H1 (cell line): ENCODE data around the gene GET3. TPM values are rescaled to one million over a fixed set of nuclear protein-coding genes. Genes with fewer than 3 reads are reported as not detected.
A peak's percentile ranks its signal among the peaks of the same experiment; 100 is the strongest.

Source experiments
- CTCF ChIA-PET: fragments of 300-600 bp; sonication (Branson Sonifier 250); formaldehyde crosslinking; loops from one replicate; lab custom pipeline; 2021; ENCODE audit not compliant: partially characterized antibody; lab: Charles Lee
- POLR2A ChIA-PET: fragments of 300-600 bp; sonication (Branson Sonifier 250); formaldehyde crosslinking; loops from one replicate; lab custom pipeline; 2021; ENCODE audit warnings: inconsistent platforms; ENCODE audit not compliant: partially characterized antibody; lab: Charles Lee
- DNase-seq, 2 experiments: peaks; one replicate each; pipeline versions ENCODE4 v3.0.0 to v3.0.0-alpha.2; 2010 to 2022; ENCODE audit warnings: low spot score in 2 of 2, low read depth in 1 of 2, mixed read lengths in 1 of 2
- FAIRE-seq: peaks from 2 replicates; lab custom pipeline; 2011; peaks lifted over from hg19 to GRCh38; lab: Jason Lieb, UNC
- H2AFZ ChIP-seq: 2 replicates; pipeline ENCODE4 v1.8.1; 2012; ENCODE audit warnings: low read length, inconsistent platforms
- H2AK5ac ChIP-seq: 2 replicates; pipeline ENCODE4 v1.6.1; 2013; ENCODE audit warnings: low read depth, low read length
- H2BK120ac ChIP-seq: replicated peaks from 2 replicates; pipeline ENCODE3; 2013; ENCODE audit warnings: low read depth, low read length, inconsistent platforms
- H2BK12ac ChIP-seq: 2 replicates; pipeline ENCODE4 v1.6.1; 2013; ENCODE audit warnings: low read depth, low read length
- H2BK15ac ChIP-seq: 2 replicates; pipeline ENCODE4 v1.6.1; 2013; ENCODE audit warnings: low read length
- H2BK20ac ChIP-seq: 2 replicates; pipeline ENCODE4 v1.6.1; 2013; ENCODE audit warnings: low read length
- H2BK5ac ChIP-seq: 2 replicates; pipeline ENCODE4 v1.6.1; 2013; ENCODE audit warnings: low read depth, low read length
- H3K14ac ChIP-seq: 2 replicates; pipeline ENCODE4 v1.6.1; 2013; ENCODE audit warnings: inconsistent platforms; ENCODE audit not compliant: insufficient read length
- H3K18ac ChIP-seq: 2 replicates; pipeline ENCODE4 v1.6.1; 2013; ENCODE audit warnings: low read length; ENCODE audit errors: extremely low read depth
- H3K23ac ChIP-seq: 2 replicates; pipeline ENCODE4 v1.6.1; 2013; ENCODE audit warnings: inconsistent platforms; ENCODE audit not compliant: insufficient read length
- H3K23me2 ChIP-seq: 2 replicates; pipeline ENCODE4 v1.6.1; 2013; ENCODE audit warnings: low read depth, low read length
- H3K27ac ChIP-seq: 2 replicates; pipeline ENCODE4 v1.6.1; 2011; ENCODE audit warnings: low read depth, low read length, inconsistent platforms
- H3K27me3 ChIP-seq, 4 experiments: replicated peaks in 1 of 4; 1 replicate in 1 of 4; 2 replicates in 3 of 4; pipeline versions ENCODE4 v1.6.1 to v1.8.1; 2011 to 2013; ENCODE audit warnings: low read length in 3 of 4, mild to moderate bottlenecking in 3 of 4, inconsistent platforms in 2 of 4, mixed read lengths in 2 of 4, moderate library complexity in 1 of 4; ENCODE audit not compliant: control insufficient read depth in 3 of 4, insufficient read depth in 3 of 4; ENCODE audit errors: extremely low read depth in 1 of 4
- H3K36me3 ChIP-seq, 4 experiments: 2 replicates each; pipeline versions ENCODE4 v1.6.1 to v1.8.1; 2011 to 2013; ENCODE audit warnings: mild to moderate bottlenecking in 4 of 4, low read length in 3 of 4, moderate library complexity in 2 of 4, control low read depth in 1 of 4, inconsistent platforms in 1 of 4; ENCODE audit not compliant: insufficient read depth in 4 of 4, control insufficient read depth in 2 of 4
- H3K4ac ChIP-seq: replicated peaks from 2 replicates; pipeline ENCODE3; 2013; ENCODE audit warnings: low read length, low read depth, mixed read lengths, inconsistent platforms; ENCODE audit not compliant: insufficient read length
- H3K4me1 ChIP-seq, 4 experiments: replicated peaks in 1 of 4; 1 replicate in 1 of 4; 2 replicates in 3 of 4; pipeline versions ENCODE4 v1.6.1 to v1.8.1; 2011 to 2013; ENCODE audit warnings: low read length in 3 of 4, inconsistent platforms in 2 of 4, mixed read lengths in 1 of 4; ENCODE audit not compliant: insufficient read depth in 4 of 4, control insufficient read depth in 3 of 4
- H3K4me2 ChIP-seq, 2 experiments: 2 replicates each; pipeline versions ENCODE4 v1.6.1 to v1.8.1; 2011 to 2013; ENCODE audit warnings: low read depth in 2 of 2, low read length in 2 of 2, control low read depth in 1 of 2, inconsistent platforms in 1 of 2, mild to moderate bottlenecking in 1 of 2; ENCODE audit not compliant: insufficient read depth in 1 of 2
- H3K4me3 ChIP-seq, 4 experiments: fragments of 200-600, 300-600 bp in 1 of 4; sonication (generic), shearing (Covaris generic), sonication (Bioruptor Twin) in 1 of 4; 2 replicates each; pipeline versions ENCODE4 v1.5.1 to v1.8.1; 2011 to 2016; ENCODE audit warnings: low read length in 4 of 4, low read depth in 3 of 4, control low read depth in 2 of 4, inconsistent platforms in 2 of 4, mild to moderate bottlenecking in 2 of 4, mixed read lengths in 1 of 4, moderate library complexity in 1 of 4; ENCODE audit not compliant: insufficient read depth in 2 of 4; ENCODE audit errors: extremely low read depth in 1 of 4
- H3K56ac ChIP-seq: replicated peaks from 2 replicates; pipeline ENCODE3; 2013; ENCODE audit warnings: low read depth, mild to moderate bottlenecking, mixed read lengths, low read length, inconsistent platforms; ENCODE audit not compliant: insufficient read length
- H3K79me1 ChIP-seq: 2 replicates; pipeline ENCODE4 v1.6.1; 2013; ENCODE audit warnings: low read depth, low read length, control low read depth
- H3K79me2 ChIP-seq, 2 experiments: 2 replicates each; pipeline versions ENCODE4 v1.6.1 to v1.8.1; 2012 to 2013; ENCODE audit warnings: low read length in 2 of 2, mild to moderate bottlenecking in 2 of 2, inconsistent platforms in 1 of 2; ENCODE audit not compliant: insufficient read depth in 2 of 2, control insufficient read depth in 1 of 2
- H3K9ac ChIP-seq, 4 experiments: replicated peaks in 1 of 4; 1 replicate in 1 of 4; 2 replicates in 3 of 4; pipeline versions ENCODE4 v1.6.1 to v1.8.1; 2011 to 2013; ENCODE audit warnings: low read depth in 3 of 4, low read length in 3 of 4, control low read depth in 2 of 4, mild to moderate bottlenecking in 2 of 4, moderate library complexity in 2 of 4, inconsistent platforms in 1 of 4; ENCODE audit errors: extremely low read depth in 1 of 4
- H3K9me3 ChIP-seq, 2 experiments: 2 replicates each; pipeline versions ENCODE4 v1.6.1 to v1.8.1; 2012 to 2013; ENCODE audit warnings: mild to moderate bottlenecking in 2 of 2, moderate library complexity in 2 of 2, control low read depth in 1 of 2, inconsistent platforms in 1 of 2, low read depth in 1 of 2, low read length in 1 of 2, mixed read lengths in 1 of 2; ENCODE audit not compliant: insufficient read depth in 2 of 2
- H4K20me1 ChIP-seq, 2 experiments: replicated peaks in 1 of 2; 2 replicates each; pipeline versions ENCODE3 to v1.8.1; 2011 to 2013; ENCODE audit warnings: inconsistent platforms in 2 of 2, low read length in 2 of 2, mild to moderate bottlenecking in 1 of 2; ENCODE audit not compliant: insufficient read depth in 2 of 2, control insufficient read depth in 1 of 2
- H4K5ac ChIP-seq: 2 replicates; pipeline ENCODE4 v1.6.1; 2013; ENCODE audit warnings: low read length, low read depth, mixed read lengths, inconsistent platforms; ENCODE audit not compliant: insufficient read length
- H4K8ac ChIP-seq: 2 replicates; pipeline ENCODE4 v1.8.0; 2013; ENCODE audit warnings: mild to moderate bottlenecking, moderate library complexity, low read length, inconsistent platforms; ENCODE audit not compliant: insufficient read depth; ENCODE audit errors: extremely low read depth
- H4K91ac ChIP-seq: replicated peaks from 2 replicates; pipeline ENCODE3; 2013; ENCODE audit warnings: low read length, mixed read lengths, inconsistent platforms; ENCODE audit not compliant: insufficient read length
- HDAC2 ChIP-seq, 2 experiments: fragments of 300-600 bp in 1 of 2; sonication (generic) in 1 of 2; IDR thresholded peaks; 2 replicates each; pipeline ENCODE4 v1.6.1; 2011 to 2012; ENCODE audit warnings: low read depth in 2 of 2, low read length in 2 of 2, mild to moderate bottlenecking in 2 of 2, moderate library complexity in 2 of 2, borderline replicate concordance in 1 of 2, inconsistent platforms in 1 of 2
- RAD21 ChIP-seq, 2 experiments: IDR thresholded peaks in 1 of 2; conservative IDR thresholded peaks in 1 of 2; 2 replicates each; pipeline ENCODE4 v1.6.1; 2011; ENCODE audit warnings: low read depth in 2 of 2, low read length in 2 of 2, improper control_type of control experiment in 1 of 2, inconsistent platforms in 1 of 2, mild to moderate bottlenecking in 1 of 2, moderate library complexity in 1 of 2
- WGBS, 2 experiments: shearing (Covaris generic) in 1 of 2; methylation state at CpG; one replicate each; pipeline versions ENCODE4 v1.1.6 to v1.1.7; 2013 to 2015; ENCODE audit warnings: low lambda C conversion rate in 2 of 2, mixed read lengths in 2 of 2, inconsistent platforms in 1 of 2, low coverage in 1 of 2, missing lambda C conversion rate in 1 of 2; ENCODE audit not compliant: insufficient replicate concordance in 2 of 2, insufficient coverage in 1 of 2, insufficient read length in 1 of 2; ENCODE audit errors: extremely low coverage in 1 of 2, missing lambda C conversion rate in 1 of 2; 5-methylcytosine and 5-hydroxymethylcytosine counted together
- polyA plus RNA-seq, 7 experiments: library from polyadenylated mRNA; depleted of rRNA in 3 of 7; stranded (reverse) in 5 of 7; unstranded in 2 of 7; fragments of >200 nt in 5 of 7; fragments of 200-250 nt in 2 of 7; gene quantifications; 1 replicate in 5 of 7; 2 replicates in 1 of 7; 4 replicates in 1 of 7; pipeline versions ENCODE4 v1.2.1 to v1.2.3, GENCODE V29; 2011 to 2013; ENCODE audit warnings: missing spikeins in 2 of 7, mixed read lengths in 2 of 7
- total RNA-seq: library from RNA; stranded (reverse); fragmentation: NEBNext Ultra II Directional; extraction: Animal tissue kit (Norgen Biotek cat#: 25700); gene quantifications from 2 replicates; pipeline ENCODE4 v1.2.1, GENCODE V29; 2021

GET3 gene
- total and polyA plus RNA-seq, 2 of the 8 experiments (the other 6 are each of a cell fraction or from before 2014, with no cell fraction given), result 105 to 297 TPM

DNA sequence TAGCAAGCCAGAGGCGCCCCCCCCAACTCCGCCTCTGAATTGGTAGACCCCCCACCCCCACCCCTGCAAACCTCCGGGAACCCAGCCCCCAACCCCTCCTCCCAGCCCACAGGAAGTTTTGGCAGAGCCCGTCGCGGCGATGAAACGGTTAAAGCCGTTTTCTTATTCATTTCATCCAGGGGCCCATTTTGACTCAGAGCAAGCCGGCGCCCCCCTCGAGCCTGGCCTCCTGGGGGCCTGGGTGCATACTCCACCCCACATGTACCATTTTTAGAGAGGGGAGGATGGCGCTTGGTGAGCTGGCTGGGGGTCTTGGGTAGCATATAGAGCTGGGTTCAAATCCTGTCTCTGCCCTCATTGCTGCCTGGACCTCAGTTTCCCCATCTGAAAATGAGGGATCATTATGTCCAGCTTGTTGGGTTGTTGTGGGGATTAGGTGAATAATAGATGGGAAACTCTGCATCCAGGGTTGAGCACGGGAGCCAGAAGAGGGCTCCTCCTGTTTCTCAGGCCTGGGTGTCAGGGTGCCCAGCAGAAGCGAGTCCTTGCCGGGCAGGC, 46.1 kb downstream of the GET3 start:
- no peak for DNase-seq
- peak overlapping the region; percentile 80 for H4K8ac ChIP-seq
- no peak overlapping the region for H3K27ac ChIP-seq
- peak overlapping the region; percentile 67 for H4K5ac ChIP-seq
- no peaks in the 10 kb centered on the region; the same call in 1 of the 2 replicates for H3K79me1 ChIP-seq
- TF ChIP-seq HDAC2 (IDR thresholded peaks at IDR 0.05; ENCODE audit: borderline replicate concordance in 1 of 2, low read depth in 2 of 2, low read length in 2 of 2), result 0 out of 4 replicates have a peak, but pooled peaks of 1 of the 2 experiments have one; percentile 15
- no peak for TF ChIP-seq RAD21 (IDR thresholded peaks at IDR 0.05 in 1 of 2, conservative IDR thresholded peaks at IDR 0.05 in 1 of 2; ENCODE audit: low read depth in 2 of 2, low read length in 2 of 2)
- TF ChIP-seq, all 59 proteins: peak for 1
- Histone ChIP-seq H2BK20ac (peak overlapping the region; percentile 66), H2BK12ac (peak overlapping the region; percentile 60; the same call in 1 of the 2 replicates), H3K4me1 (peaks cover 14 to 32% (median 20%) of the 10 kb centered on the region in 4 experiments), H4K20me1 (peaks cover 0 to 1% of the 10 kb centered on the region in 2 experiments), H3K4me3 (peak overlapping the region in 3 of 4 experiments; percentile 52 to 77 (median 55); a peak in 5 of 8 replicates), H3K18ac (peak overlapping the region; percentile 78), H3K9ac (no peak overlapping the region), H2BK120ac (peak overlapping the region; percentile 75), H3K4ac (peak overlapping the region; percentile 91), H3K36me3 (no peaks in the 10 kb centered on the region), H2BK15ac (no peak overlapping the region), H3K23me2 (peaks cover 21% of the 10 kb centered on the region; the same call in 1 of the 2 replicates), H2BK5ac (peak overlapping the region; percentile 71; the same call in 1 of the 2 replicates), H3K4me2 (peak overlapping the region; percentile 51 to 98), H2AK5ac (peak overlapping the region; percentile 72; the same call in 1 of the 2 replicates), H2AFZ (no peak overlapping the region), H3K79me2 (no peaks in the 10 kb centered on the region), H3K14ac (no peak overlapping the region), H3K27me3 (no peaks in the 10 kb centered on the region), H3K9me3 (no peaks in the 10 kb centered on the region), H4K91ac (peak overlapping the region; percentile 89), H3K56ac (peak overlapping the region; percentile 46), H3K23ac (no peak overlapping the region)
- ChIA-PET POLR2A (interaction anchor here (0.6 to 16.6 kb wide), 6 partner anchors 14 to 1188 kb away, joined by 3 to 317 read pairs (median 4); partner anchors contain the start of genes JUNB, PRDX2 and THSD8), CTCF (interaction anchor here (0.7 to 9.3 kb wide), 3 partner anchors 12 to 52 kb away, joined by 3 to 277 read pairs (median 4); partner anchors contain the start of gene JUNB)
- WGBS, 2 experiments, result 21% methylated on average over 13 of the region's 16 CpGs; no CpG with 5 or more reads in 1 of the 2 experiments
- no peak for FAIRE-seq
